NCI-H146 (cell line): ENCODE data around the gene SLCO6A1.

ENCODE experiments used
- DNase-seq: peaks from one replicate; lab custom pipeline; 2025; lab: John Stamatoyannopoulos, UW

Gene SLCO6A1

DNA sequence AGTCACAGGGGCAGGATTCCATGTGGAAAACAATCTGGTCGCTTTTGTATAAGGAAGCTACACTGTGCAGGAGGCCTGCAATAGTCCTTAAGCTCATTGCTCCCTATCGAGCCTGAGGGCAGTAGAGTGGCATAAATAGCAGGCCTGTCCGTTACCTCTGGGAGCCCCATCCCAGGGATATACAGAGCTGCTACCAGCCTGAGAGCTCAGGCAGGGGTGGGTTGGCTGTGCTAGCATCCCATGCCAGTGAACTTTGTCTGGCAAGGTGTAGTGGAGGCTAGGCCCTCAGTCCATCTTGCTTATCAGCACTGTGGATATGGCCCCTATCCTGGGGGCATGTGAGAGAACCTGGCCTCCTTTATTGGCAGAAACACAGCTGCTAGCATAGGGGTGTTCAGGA, 47.7 kb downstream of the SLCO6A1 start:
- no peak for DNase-seq

GRCh38 chr5:102450313-102450990, 48.3 kb downstream of the SLCO6A1 start:
- DNase-seq = no peak

DNA sequence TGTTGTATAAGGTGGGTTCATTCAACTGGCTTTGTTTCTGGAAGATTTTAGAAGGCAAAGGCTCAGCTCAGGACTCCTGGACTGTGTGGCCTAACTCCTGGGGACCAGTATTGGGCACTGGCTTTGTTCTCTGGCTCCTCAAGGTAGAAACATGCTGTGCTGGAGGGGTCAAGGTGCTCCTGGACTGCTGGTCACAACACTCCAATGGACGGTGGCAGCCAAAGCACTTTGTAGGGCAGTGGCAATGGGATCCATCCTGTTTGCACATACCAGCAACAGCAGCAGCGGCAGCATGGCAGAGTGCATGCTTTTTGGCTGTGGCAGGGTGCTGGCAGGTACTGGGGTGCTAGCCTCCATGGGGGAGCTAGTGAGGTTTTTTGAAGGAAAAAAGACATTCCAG, 65.3 kb downstream of the SLCO6A1 start:
- no peak for DNase-seq

DNA sequence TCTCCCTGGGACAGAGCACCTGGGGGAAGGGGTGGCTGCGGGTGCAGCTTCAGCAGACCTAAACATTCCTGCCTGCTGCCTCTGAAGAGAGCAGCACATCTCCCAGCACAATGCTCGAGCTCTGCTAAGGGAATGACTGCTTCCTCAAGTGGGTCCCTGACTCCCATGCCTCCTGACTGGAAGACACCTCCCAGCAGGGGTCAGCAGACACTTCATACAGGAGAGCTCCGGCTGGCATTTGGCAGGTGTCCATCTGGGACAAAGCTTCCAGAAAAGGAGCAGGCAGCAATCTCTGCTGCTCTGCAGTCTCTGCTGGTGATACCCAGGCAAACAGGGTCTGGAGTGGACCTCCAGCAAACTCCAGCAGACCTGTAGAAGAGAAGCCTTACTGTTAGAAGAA, 77.2 kb downstream of the SLCO6A1 start:
- DNase-seq = no peak

DNA sequence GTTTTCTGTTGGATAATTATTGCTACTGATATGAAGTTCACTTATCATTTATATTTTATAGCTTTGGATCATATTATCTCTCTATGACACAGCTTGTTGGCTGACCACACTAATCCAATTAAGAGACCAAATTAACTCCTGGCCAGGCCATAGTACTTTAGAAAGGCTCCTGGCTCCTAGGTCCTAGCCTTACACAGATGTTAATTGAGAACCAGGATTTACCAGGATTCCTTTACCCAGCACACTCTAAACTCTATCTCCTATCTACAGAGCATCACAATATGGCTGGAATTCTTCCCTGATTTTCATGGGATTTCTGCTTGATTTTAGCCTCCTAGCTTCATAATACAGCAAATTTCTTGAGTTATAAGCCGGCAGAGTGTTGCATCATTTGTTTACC, 80.3 kb downstream of the SLCO6A1 start:
- no peak for DNase-seq

DNA sequence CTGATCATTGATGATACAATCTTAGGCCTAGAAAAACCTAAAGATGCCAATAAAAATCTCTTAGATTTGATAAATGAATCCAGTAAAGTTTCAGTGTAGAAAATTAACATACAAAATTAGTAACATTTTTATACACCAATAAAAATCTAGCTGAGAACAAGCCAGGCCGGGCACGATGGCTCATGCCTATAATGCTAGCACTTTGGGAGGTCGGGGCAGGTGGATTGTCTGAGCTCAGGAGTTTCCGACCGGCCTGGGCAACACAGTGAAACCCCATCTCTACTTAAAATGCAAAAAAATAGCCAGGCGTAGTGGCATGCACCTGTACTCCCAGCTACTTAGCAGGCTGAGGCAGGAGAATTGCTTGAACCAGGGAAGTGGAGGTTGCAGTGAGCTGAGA, 84.4 kb downstream of the SLCO6A1 start:
- no peak for DNase-seq

GRCh38 chr5:102388235-102388634, 110.6 kb downstream of the SLCO6A1 start:
- DNase-seq = no peak

- no peak for DNase-seq
Measured at GRCh38 chr5:102385365-102385764, 113.4 kb downstream of the SLCO6A1 start.

GRCh38 chr5:102380174-102380573, 118.6 kb downstream of the SLCO6A1 start:
- DNase-seq = no peak

GRCh38 chr5:102375876-102376275, 122.9 kb downstream of the SLCO6A1 start:
- DNase-seq = no peak

- DNase-seq = no peak
Measured at GRCh38 chr5:102375272-102375671, 123.5 kb downstream of the SLCO6A1 start.

GRCh38 chr5:102368392-102368791, 130.4 kb downstream of the SLCO6A1 start:
- no peak for DNase-seq

DNA sequence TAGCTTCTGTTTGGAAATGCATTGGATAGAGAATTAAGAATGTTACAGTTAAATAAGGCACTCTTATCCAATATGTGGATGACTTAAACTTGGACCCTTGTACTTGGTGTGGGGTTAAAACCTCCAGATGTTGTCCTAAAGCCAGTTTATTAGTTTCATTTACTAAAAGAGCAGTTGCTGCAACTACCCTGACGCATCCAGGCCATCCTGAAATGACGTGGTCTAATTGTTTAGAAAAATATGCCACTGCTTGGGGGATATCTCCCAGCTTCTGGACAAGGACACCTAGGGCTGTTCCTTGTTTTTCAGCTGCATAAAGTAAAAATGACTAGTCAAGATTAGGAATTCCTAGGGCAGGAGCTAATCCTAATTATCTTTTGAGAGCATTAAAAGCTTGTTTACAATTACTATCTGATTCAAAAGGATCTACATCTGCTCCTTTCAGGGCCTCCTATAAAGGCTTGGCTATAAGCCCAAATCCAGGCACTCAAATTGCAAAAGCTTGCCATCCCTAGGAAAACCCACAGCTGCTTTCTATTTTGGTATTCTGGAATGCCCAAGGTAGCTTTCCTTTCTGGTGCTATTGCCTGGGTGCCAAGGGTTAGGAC, 157.0 kb downstream of the SLCO6A1 start:
- DNase-seq = peak; percentile 2

GRCh38 chr5:102324714-102325113, 174.1 kb downstream of the SLCO6A1 start:
- no peak for DNase-seq
